ENCODE data around the gene FANCD2OS. TPM values are rescaled to one million over a fixed set of nuclear protein-coding genes. Genes with fewer than 3 reads are reported as not detected.

FANCD2OS gene
- total RNA-seq, 4 donors from 2014 or later: not detected

GRCh38 chr3:10055097-10055496, 53.0 kb downstream of the FANCD2OS start:
- no peak for DNase-seq (ENCODE audit: low spot score in 2 of 2)
- intact Hi-C loops (cut with DNase I; ENCODE audit: low total_unique reads): no loop called here
- TF ChIP-seq POLR2A (IDR thresholded peaks at IDR 0.05): no peak
- TF ChIP-seq CTCF (IDR thresholded peaks at IDR 0.05): no peak
- H3K4me3 ChIP-seq (ENCODE audit: low read depth, poor library complexity, severe bottlenecking): no peak overlapping the region
- WGBS, 2 donors: 96 to 97% methylated on average over 4 of the region's 4 CpGs

Other genes starting within 250 kb of the FANCD2OS start
- 10 to 100 TPM in 2 of 4 donors, 1 to 10 TPM in 2; 2.8 to 23.7 (median 9.0) TPM for gene CIDEC, start 228.0 kb downstream of the FANCD2OS start, total RNA-seq
- gene JAGN1, start 217.6 kb downstream of the FANCD2OS start, total RNA-seq: 10 to 100 TPM; 39.2 to 70.6 (median 51.0) TPM
- 100 to 1,000 TPM in 1 of 4 donors, 10 to 100 TPM in 3; 71.1 to 117 (median 81.1) TPM for gene IL17RE, start 205.4 kb downstream of the FANCD2OS start, total RNA-seq
- gene IL17RC, start 191.2 kb downstream of the FANCD2OS start, total RNA-seq: 100 to 1,000 TPM in 3 of 4 donors, 10 to 100 TPM in 1; 95.5 to 155 (median 113) TPM
- 10 to 100 TPM; 16.1 to 58.8 (median 28.3) TPM for gene CRELD1, start 174.4 kb downstream of the FANCD2OS start, total RNA-seq
- 1 to 10 TPM; 3.2 to 6.4 (median 4.0) TPM for gene PRRT3, start 155.8 kb downstream of the FANCD2OS start, total RNA-seq
- gene EMC3, start 121.4 kb downstream of the FANCD2OS start, total RNA-seq: 100 to 1,000 TPM; 101 to 108 (median 104) TPM
- 1 to 10 TPM; 1.7 to 6.5 (median 3.1) TPM for gene FANCD2, start 81.8 kb downstream of the FANCD2OS start, total RNA-seq
- 100 to 1,000 TPM in 2 of 4 donors, 10 to 100 TPM in 2; 48.0 to 111 (median 78.7) TPM for gene BRK1, start 7.4 kb upstream of the FANCD2OS start, total RNA-seq
- gene VHL, start 33.5 kb upstream of the FANCD2OS start, total RNA-seq: 10 to 100 TPM; 33.0 to 38.9 (median 36.4) TPM
- gene IRAK2, start 56.7 kb upstream of the FANCD2OS start, total RNA-seq: 10 to 100 TPM in 2 of 4 donors, 1 to 10 TPM in 2; 7.0 to 15.0 (median 11.4) TPM
- gene TATDN2, start 140.2 kb upstream of the FANCD2OS start, total RNA-seq: 10 to 100 TPM; 18.6 to 25.1 (median 22.4) TPM
- not detected for gene GHRL, start 184.7 kb upstream of the FANCD2OS start, total RNA-seq
- gene SEC13, start 212.9 kb upstream of the FANCD2OS start, total RNA-seq: 100 to 1,000 TPM in 1 of 4 donors, 10 to 100 TPM in 3; 73.7 to 105 (median 93.0) TPM